A549 (cell line): ENCODE results near the gene CHTF8. TPM values are rescaled to one million over a fixed set of nuclear protein-coding genes. Genes with fewer than 3 reads are reported as not detected.
"Not testable (repeated sequence)": the region's sequence is repeated elsewhere in the genome, so short reads cannot be mapped to it uniquely, and the experiment has no call there.

ENCODE experiments used
- ATAC-seq, 2 experiments: fragments of 200-7000 bp in 1 of 2; fragments of >200 bp in 1 of 2; cut with Nextera tagmentation in 1 of 2; cut with Tn5 transposase in 1 of 2; 3 replicates each; pipeline versions ENCODE4 v1.8.0 to v1.9.1; 2018 to 2020; ENCODE audit warnings: mild to moderate bottlenecking in 1 of 2, moderate library complexity in 1 of 2
- CTCF ChIA-PET: fragments of 300-600 bp; sonication (Branson Sonifier 250); formaldehyde crosslinking; extraction: SDS; loops from one replicate; lab custom pipeline; 2021; ENCODE audit warnings: antibody characterized with exemption, inconsistent platforms; lab: Yijun Ruan, JAX
- POLR2A ChIA-PET: fragments of 350-600 bp; formaldehyde crosslinking; extraction: SDS; loops from one replicate; lab custom pipeline; 2021; ENCODE audit warnings: antibody characterized with exemption, inconsistent platforms; lab: Yijun Ruan, JAX
- DNase-seq, 2 experiments: peaks; one replicate each; pipeline versions ENCODE4 v3.0.0 to v3.0.0-alpha.2; 2011 to 2016; ENCODE audit warnings: low read depth in 1 of 2, low spot score in 1 of 2
- FAIRE-seq: peaks from 2 replicates; lab custom pipeline; 2011; peaks lifted over from hg19 to GRCh38; lab: Jason Lieb, UNC
- H3K27ac ChIP-seq, 2 experiments: fragments of >200 bp; sonication (Bioruptor Twin); formaldehyde crosslinking; 3 replicates each; pipeline ENCODE4 v1.5.1; 2016 to 2017
- H3K4me1 ChIP-seq: fragments of >200 bp; sonication (Bioruptor Twin); formaldehyde crosslinking; 3 replicates; pipeline ENCODE4 v1.6.1; 2016
- H3K4me2 ChIP-seq: fragments of >200 bp; sonication (Bioruptor Twin); formaldehyde crosslinking; 3 replicates; pipeline ENCODE4 v1.6.1; 2016
- H3K4me3 ChIP-seq: fragments of >200 bp; sonication (Bioruptor Twin); formaldehyde crosslinking; 3 replicates; pipeline ENCODE4 v1.5.1; 2016
- H3K9me3 ChIP-seq: fragments of >200 bp; sonication (Bioruptor Twin); formaldehyde crosslinking; 3 replicates; pipeline ENCODE4 v1.6.1; 2016
- BHLHE40 ChIP-seq: IDR thresholded peaks from 2 replicates; pipeline ENCODE4 v1.6.1; 2012; ENCODE audit warnings: low read depth, low read length, inconsistent platforms
- CBX8 ChIP-seq: fragments of 200-600 bp; sonication (generic); IDR thresholded peaks from 2 replicates; pipeline ENCODE4 v1.6.1; 2016
- CHD2 ChIP-seq: fragments of 150-350 bp; IDR thresholded peaks from 2 replicates; pipeline ENCODE4 v1.6.1; 2014; ENCODE audit warnings: low read length; ENCODE audit not compliant: partially characterized antibody
- EHMT2 ChIP-seq: fragments of 200-600 bp; sonication (generic); IDR thresholded peaks from 2 replicates; pipeline ENCODE4 v1.6.1; 2016; ENCODE audit warnings: antibody characterized with exemption, low read depth, mild to moderate bottlenecking, moderate library complexity
- EP300 ChIP-seq, 2 experiments: fragments of >200 bp; sonication (Bioruptor Twin); formaldehyde crosslinking; IDR thresholded peaks; 2 replicates in 1 of 2; 3 replicates in 1 of 2; pipeline ENCODE4 v1.6.1; 2016 to 2017
- FOSB ChIP-seq: fragments of 250-450 bp; sonication (Bioruptor Pico); IDR thresholded peaks from 2 replicates; pipeline ENCODE4 v1.5.0; 2020; ENCODE audit warnings: mild to moderate bottlenecking, moderate library complexity
- GATA3 ChIP-seq: IDR thresholded peaks from 2 replicates; pipeline ENCODE4 v1.6.1; 2012; ENCODE audit warnings: borderline replicate concordance
- HEYL ChIP-seq: fragments of 250-450 bp; sonication (Bioruptor Pico); IDR thresholded peaks from 2 replicates; pipeline ENCODE4 v1.8.0; 2021; ENCODE audit warnings: mild to moderate bottlenecking, moderate library complexity
- HOXA7 ChIP-seq: fragments of 250-450 bp; sonication (Bioruptor Pico); IDR thresholded peaks from 2 replicates; pipeline ENCODE4 v1.5.0; 2020; ENCODE audit warnings: mild to moderate bottlenecking, moderate library complexity
- HOXB13 ChIP-seq: fragments of 250-450 bp; sonication (Bioruptor Pico); IDR thresholded peaks from 2 replicates; pipeline ENCODE4 v1.5.0; 2020; ENCODE audit warnings: low read depth, mild to moderate bottlenecking, moderate library complexity
- JUN ChIP-seq, 2 experiments: fragments of >200 bp; sonication (Bioruptor Twin); formaldehyde crosslinking; IDR thresholded peaks; 2 replicates in 1 of 2; 3 replicates in 1 of 2; pipeline ENCODE4 v1.6.1; 2016 to 2017
- JUNB ChIP-seq: fragments of >200 bp; sonication (Bioruptor Twin); formaldehyde crosslinking; IDR thresholded peaks from 2 replicates; pipeline ENCODE4 v1.6.1; 2016
- KDM1A ChIP-seq: fragments of 200-600 bp; sonication (generic); IDR thresholded peaks from 2 replicates; pipeline ENCODE4 v1.6.1; 2016; ENCODE audit warnings: low read depth, mild to moderate bottlenecking
- KDM5A ChIP-seq: fragments of 200-600 bp; sonication (generic); IDR thresholded peaks from 2 replicates; pipeline ENCODE4 v1.6.1; 2016; ENCODE audit warnings: antibody characterized with exemption, mild to moderate bottlenecking
- NR3C1 ChIP-seq: fragments of >200 bp; sonication (Bioruptor Twin); formaldehyde crosslinking; IDR thresholded peaks from 3 replicates; pipeline ENCODE4 v1.6.1; 2017
- PHF8 ChIP-seq: fragments of 200-600 bp; sonication (generic); IDR thresholded peaks from 2 replicates; pipeline ENCODE4 v1.6.1; 2016; ENCODE audit warnings: low read depth, mild to moderate bottlenecking, antibody characterized with exemption, moderate library complexity, borderline replicate concordance
- RCOR1 ChIP-seq: fragments of 150-350 bp; IDR thresholded peaks from 2 replicates; pipeline ENCODE4 v1.6.1; 2014; ENCODE audit warnings: antibody characterized with exemption, low read length, low read depth
- SMC3 ChIP-seq: fragments of >200 bp; sonication (Bioruptor Twin); formaldehyde crosslinking; IDR thresholded peaks from 3 replicates; pipeline ENCODE4 v1.6.1; 2018; ENCODE audit warnings: inconsistent platforms
- ZC3H11A ChIP-seq: fragments of 450-650 bp; IDR thresholded peaks from 2 replicates; pipeline ENCODE4 v1.6.1; 2014; ENCODE audit warnings: antibody characterized with exemption, mild to moderate bottlenecking
- ZSCAN20 ChIP-seq: fragments of 250-450 bp; sonication (Bioruptor Pico); IDR thresholded peaks from 2 replicates; pipeline ENCODE4 v1.8.0; 2022; ENCODE audit warnings: mild to moderate bottlenecking, moderate library complexity
- WGBS: methylation state at CpG from one replicate; pipeline ENCODE4 v1.1.6; 2017; ENCODE audit errors: missing lambda C conversion rate; 5-methylcytosine and 5-hydroxymethylcytosine counted together
- polyA plus RNA-seq, 4 experiments: library from polyadenylated mRNA; depleted of rRNA in 3 of 4; stranded (reverse); fragments of >200 nt; fragmentation: RNase III in 1 of 4; extraction: RNeasy Plus Mini Kit Qiagen cat#74134 plus additional on column Dnase treatment in 1 of 4; gene quantifications; 2 replicates in 3 of 4; 3 replicates in 1 of 4; pipeline ENCODE4 v1.2.3, GENCODE V29; 2011 to 2017
- TF ChIP-seq, protein P1 (sequence below): fragments of 450-650 bp; IDR thresholded peaks from 2 replicates; pipeline ENCODE4 v1.6.1; 2014; ENCODE audit warnings: antibody characterized with exemption
- TF ChIP-seq, protein P2 (sequence below): fragments of >200 bp; sonication (Bioruptor Twin); formaldehyde crosslinking; IDR thresholded peaks from 2 replicates; pipeline ENCODE4 v1.6.1; 2016
- TF ChIP-seq, protein P3 (sequence below): fragments of 200-600 bp; sonication (generic); IDR thresholded peaks from 2 replicates; pipeline ENCODE4 v1.6.1; 2016; ENCODE audit warnings: antibody characterized with exemption, mild to moderate bottlenecking, moderate library complexity
- TF ChIP-seq, protein P4 (sequence below): fragments of 150-350 bp; IDR thresholded peaks from 2 replicates; pipeline ENCODE4 v1.6.1; 2014; ENCODE audit warnings: low read depth, mild to moderate bottlenecking, low read length
- TF ChIP-seq, protein P5 (sequence below): IDR thresholded peaks from 2 replicates; pipeline ENCODE4 v1.6.1; 2012

CHTF8 gene
- polyA plus RNA-seq, 2 of the 4 experiments (the other 2 are of a cell fraction): 78.7 to 81.6 TPM

DNA sequence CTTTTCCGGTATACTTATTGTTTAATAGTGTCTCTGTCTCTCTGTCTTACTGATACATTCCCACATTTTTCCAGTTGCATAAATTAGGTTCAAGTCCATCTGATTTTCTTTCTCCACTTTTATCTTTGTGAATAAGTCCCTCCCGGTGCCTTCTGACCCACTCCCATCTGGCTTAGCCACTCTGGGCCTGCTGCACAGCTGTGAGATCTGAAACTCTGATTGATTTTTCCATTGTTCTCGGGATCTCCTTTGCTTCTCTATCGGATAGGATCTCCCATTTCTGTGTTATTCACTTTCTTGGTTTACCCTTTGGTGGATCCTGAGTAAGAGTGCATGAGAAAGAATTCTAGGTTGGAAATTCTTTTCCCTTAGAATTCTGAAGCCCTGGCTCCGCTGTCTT, 8.6 kb upstream of the CHTF8 start:
- no peak for FAIRE-seq
- 88% methylated on average over 5 of the region's 5 CpGs for WGBS
- TF ChIP-seq HOXA7 (CRISPR knock-in tag): no peak
- TF ChIP-seq NR3C1: no peak
- no peak for TF ChIP-seq ZSCAN20 (CRISPR knock-in tag)
- TF ChIP-seq EP300 (IDR thresholded peaks at IDR 0.05): no peak
- no peak for TF ChIP-seq KDM5A
- TF ChIP-seq, protein P1, sequence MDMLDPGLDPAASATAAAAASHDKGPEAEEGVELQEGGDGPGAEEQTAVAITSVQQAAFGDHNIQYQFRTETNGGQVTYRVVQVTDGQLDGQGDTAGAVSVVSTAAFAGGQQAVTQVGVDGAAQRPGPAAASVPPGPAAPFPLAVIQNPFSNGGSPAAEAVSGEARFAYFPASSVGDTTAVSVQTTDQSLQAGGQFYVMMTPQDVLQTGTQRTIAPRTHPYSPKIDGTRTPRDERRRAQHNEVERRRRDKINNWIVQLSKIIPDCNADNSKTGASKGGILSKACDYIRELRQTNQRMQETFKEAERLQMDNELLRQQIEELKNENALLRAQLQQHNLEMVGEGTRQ: no peak
- no peak for TF ChIP-seq CBX8
- no peak for TF ChIP-seq KDM1A
- TF ChIP-seq, protein P2, sequence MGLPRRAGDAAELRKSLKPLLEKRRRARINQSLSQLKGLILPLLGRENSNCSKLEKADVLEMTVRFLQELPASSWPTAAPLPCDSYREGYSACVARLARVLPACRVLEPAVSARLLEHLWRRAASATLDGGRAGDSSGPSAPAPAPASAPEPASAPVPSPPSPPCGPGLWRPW: no peak
- TF ChIP-seq GATA3: no peak
- TF ChIP-seq, protein P3, sequence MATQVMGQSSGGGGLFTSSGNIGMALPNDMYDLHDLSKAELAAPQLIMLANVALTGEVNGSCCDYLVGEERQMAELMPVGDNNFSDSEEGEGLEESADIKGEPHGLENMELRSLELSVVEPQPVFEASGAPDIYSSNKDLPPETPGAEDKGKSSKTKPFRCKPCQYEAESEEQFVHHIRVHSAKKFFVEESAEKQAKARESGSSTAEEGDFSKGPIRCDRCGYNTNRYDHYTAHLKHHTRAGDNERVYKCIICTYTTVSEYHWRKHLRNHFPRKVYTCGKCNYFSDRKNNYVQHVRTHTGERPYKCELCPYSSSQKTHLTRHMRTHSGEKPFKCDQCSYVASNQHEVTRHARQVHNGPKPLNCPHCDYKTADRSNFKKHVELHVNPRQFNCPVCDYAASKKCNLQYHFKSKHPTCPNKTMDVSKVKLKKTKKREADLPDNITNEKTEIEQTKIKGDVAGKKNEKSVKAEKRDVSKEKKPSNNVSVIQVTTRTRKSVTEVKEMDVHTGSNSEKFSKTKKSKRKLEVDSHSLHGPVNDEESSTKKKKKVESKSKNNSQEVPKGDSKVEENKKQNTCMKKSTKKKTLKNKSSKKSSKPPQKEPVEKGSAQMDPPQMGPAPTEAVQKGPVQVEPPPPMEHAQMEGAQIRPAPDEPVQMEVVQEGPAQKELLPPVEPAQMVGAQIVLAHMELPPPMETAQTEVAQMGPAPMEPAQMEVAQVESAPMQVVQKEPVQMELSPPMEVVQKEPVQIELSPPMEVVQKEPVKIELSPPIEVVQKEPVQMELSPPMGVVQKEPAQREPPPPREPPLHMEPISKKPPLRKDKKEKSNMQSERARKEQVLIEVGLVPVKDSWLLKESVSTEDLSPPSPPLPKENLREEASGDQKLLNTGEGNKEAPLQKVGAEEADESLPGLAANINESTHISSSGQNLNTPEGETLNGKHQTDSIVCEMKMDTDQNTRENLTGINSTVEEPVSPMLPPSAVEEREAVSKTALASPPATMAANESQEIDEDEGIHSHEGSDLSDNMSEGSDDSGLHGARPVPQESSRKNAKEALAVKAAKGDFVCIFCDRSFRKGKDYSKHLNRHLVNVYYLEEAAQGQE: no peak
- no peak for TF ChIP-seq BHLHE40
- TF ChIP-seq, protein P4, sequence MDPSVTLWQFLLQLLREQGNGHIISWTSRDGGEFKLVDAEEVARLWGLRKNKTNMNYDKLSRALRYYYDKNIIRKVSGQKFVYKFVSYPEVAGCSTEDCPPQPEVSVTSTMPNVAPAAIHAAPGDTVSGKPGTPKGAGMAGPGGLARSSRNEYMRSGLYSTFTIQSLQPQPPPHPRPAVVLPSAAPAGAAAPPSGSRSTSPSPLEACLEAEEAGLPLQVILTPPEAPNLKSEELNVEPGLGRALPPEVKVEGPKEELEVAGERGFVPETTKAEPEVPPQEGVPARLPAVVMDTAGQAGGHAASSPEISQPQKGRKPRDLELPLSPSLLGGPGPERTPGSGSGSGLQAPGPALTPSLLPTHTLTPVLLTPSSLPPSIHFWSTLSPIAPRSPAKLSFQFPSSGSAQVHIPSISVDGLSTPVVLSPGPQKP: no peak
- no peak for TF ChIP-seq HOXB13
- TF ChIP-seq CHD2: no peak
- TF ChIP-seq EHMT2: no peak
- no peak for TF ChIP-seq RCOR1
- TF ChIP-seq FOSB (CRISPR knock-in tag): no peak
- TF ChIP-seq, all 56 proteins: peak for 0
- POLR2A ChIA-PET: no interaction called here
- ATAC-seq (no peak), DNase-seq (no peak)
- 0 out of 3 replicates have a peak, but pooled peaks cover 3% of the 10 kb centered on the region for H3K4me1 ChIP-seq
- H3K4me3 ChIP-seq: no peak overlapping the region
- no peak overlapping the region for H3K4me2 ChIP-seq
- CTCF ChIA-PET: interaction anchor here (1.1 to 1.6 kb wide), 2 partner anchors 9 to 620 kb away, joined by 3 to 4 read pairs; no protein-coding TSS in a partner anchor
- H3K27ac ChIP-seq: no peak overlapping the region
- H3K9me3 ChIP-seq: no peaks in the 10 kb centered on the region

DNA sequence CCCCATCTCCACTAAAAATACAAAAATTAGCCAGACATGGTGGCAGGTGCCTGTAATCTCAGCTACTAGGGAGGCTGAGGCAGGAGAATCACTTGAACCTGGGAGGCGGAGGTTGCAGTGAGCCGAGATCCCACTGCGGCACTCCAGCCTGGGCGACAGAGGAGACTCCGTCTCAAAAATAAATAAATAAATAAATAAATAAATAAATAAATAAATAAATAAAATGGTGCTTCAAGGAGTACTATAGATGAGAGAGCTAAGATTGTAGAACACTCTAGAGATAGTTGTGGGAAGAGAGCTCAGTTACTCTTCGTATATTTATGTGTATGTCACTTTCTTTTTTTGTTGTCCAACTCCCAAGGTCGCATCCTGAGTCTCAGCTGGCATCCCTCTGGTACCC, 7.1 kb upstream of the CHTF8 start:
- H3K9me3 ChIP-seq, ATAC-seq, H3K27ac ChIP-seq, H3K4me3 ChIP-seq, DNase-seq, FAIRE-seq, H3K4me2 ChIP-seq, H3K4me1 ChIP-seq: not testable (repeated sequence)
- TF ChIP-seq ZC3H11A: peak; percentile 96
- ChIA-PET POLR2A (interaction anchor here (0.7 kb wide), 1 partner anchor 191 kb away, joined by 7 read pairs; the partner anchor contains the start of gene PDF), CTCF (interaction anchor here (0.9 to 1.2 kb wide), 3 partner anchors 10 to 237 kb away, joined by 3 to 9 read pairs (median 3); no protein-coding TSS in a partner anchor)
- WGBS: 95% methylated on average over 7 of the region's 7 CpGs

DNA sequence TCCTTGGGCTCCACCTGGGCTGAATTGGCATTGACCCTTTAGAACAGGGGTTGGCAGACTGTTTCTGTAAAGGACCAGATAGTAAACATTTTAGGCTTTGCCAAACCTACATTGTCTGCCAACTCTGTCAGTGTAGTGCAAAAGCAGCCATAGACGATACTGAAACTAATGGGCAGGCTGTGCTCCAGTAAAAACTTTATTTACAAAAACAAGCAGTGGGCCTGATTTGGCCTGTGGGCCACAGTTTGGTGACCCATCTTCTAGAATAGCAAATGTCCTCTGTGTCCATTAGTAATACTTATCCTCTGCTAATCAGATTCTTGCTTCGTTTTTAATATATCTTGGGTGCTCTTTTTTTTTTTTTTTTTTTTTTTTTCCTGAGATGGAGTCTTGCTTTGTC, 6.2 kb upstream of the CHTF8 start:
- no peak for DNase-seq
- CTCF ChIA-PET: no interaction called here
- TF ChIP-seq, protein P5, sequence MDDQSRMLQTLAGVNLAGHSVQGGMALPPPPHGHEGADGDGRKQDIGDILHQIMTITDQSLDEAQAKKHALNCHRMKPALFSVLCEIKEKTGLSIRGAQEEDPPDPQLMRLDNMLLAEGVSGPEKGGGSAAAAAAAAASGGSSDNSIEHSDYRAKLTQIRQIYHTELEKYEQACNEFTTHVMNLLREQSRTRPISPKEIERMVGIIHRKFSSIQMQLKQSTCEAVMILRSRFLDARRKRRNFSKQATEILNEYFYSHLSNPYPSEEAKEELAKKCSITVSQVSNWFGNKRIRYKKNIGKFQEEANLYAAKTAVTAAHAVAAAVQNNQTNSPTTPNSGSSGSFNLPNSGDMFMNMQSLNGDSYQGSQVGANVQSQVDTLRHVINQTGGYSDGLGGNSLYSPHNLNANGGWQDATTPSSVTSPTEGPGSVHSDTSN: no peak
- TF ChIP-seq KDM5A (no peak), JUN (IDR thresholded peaks at IDR 0.05) (no peak), BHLHE40 (no peak), SMC3 (no peak), PHF8 (no peak), JUNB (no peak), HEYL (no peak)
- TF ChIP-seq, all 56 proteins: peak for 0
- no peak overlapping the region for H3K4me2 ChIP-seq
- H3K4me1 ChIP-seq: peaks cover 12% of the 10 kb centered on the region
- no peaks in the 10 kb centered on the region for H3K9me3 ChIP-seq
- FAIRE-seq: no peak
- ATAC-seq: no peak
- H3K4me3 ChIP-seq: no peak overlapping the region
- WGBS: 92% methylated on average over 2 of the region's 2 CpGs
- no peak overlapping the region for H3K27ac ChIP-seq
- POLR2A ChIA-PET: interaction anchor here (0.7 kb wide), 1 partner anchor 192 kb away, joined by 7 read pairs; the partner anchor contains the start of gene PDF
